NOMO-1 treated with DMSO at 0.1 percent for 48 hours (cell line): Measurements from ENCODE around the gene CTSA.
A peak's percentile ranks its signal among the peaks of the same experiment; 100 is the strongest.

Experiments
- DNase-seq: peaks from one replicate; lab custom pipeline; 2025; ENCODE audit not compliant: unreplicated experiment; lab: John Stamatoyannopoulos, UW

Gene CTSA

DNA sequence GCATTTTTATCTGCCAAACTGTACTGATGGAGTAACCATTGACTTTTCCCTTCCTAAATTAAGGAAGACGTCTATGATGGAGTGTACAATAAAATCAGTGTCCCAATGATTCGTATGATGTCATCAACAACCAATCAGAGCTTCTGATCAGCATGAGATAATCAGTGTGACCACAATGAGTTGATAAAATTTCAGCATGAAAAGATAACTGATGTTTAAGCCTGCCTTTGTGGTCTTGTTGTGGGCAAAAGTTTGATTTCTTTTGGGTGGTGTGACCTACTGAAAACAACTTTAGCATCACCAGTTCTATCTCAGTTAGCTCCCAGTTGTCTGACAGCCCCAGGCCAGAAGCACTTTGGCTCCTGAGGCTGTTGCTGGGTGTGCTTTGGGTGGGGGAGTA lies 46.6 kb downstream of the CTSA start:
- DNase-seq, result no peak

DNA sequence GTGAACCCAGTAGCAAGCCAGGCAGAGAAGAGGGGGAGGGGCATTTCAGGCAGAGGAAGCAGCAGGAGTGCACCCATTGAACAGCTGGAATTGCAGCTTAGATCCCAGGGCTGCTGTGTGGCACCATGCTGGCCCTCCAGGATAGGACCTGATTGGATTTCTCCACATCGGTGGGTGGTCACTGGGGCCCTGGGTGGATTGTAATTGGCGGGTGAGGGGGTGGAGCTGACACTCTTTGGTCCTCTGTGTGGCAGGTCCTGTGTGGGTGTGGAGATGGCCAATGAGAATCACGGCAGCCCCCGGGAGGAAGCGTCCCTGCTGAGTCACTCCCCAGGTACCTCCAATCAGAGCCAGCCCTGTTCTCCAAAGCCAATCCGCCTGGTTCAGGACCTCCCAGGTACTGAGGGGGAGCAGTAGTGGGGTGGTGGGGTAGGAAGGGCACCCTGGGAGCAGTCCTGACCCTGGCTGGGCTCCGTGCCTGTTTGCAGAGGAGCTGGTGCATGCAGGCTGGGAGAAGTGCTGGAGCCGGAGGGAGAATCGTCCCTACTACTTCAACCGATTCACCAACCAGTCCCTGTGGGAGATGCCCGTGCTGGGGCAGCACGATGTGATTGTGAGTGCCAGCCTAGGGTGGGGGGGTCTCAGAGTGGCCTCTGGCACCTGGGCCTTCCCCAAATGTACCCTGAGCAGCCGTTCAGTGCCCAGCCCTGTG lies 47.7 kb downstream of the CTSA start:
- DNase-seq, result no peak

DNA sequence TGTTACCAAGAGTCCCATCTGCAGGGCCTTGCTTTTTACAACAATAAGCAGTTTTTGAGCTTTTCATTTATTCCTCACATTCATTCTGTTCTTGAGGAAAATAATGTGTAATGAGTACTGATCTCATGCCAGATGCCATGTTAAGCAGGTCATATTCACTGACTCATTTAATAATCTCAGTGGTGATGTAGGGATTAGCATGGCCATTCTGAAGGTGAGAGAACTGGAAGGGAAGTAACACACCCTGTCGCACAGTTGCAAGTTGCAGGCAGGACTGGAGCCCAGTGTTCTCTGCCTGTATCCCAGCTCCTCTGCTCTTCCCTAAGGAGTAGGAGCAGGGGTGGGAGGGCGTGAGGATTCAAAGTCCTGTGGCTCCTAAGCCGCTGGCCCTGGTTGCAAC lies 48.9 kb downstream of the CTSA start:
- DNase-seq, result no peak

DNA sequence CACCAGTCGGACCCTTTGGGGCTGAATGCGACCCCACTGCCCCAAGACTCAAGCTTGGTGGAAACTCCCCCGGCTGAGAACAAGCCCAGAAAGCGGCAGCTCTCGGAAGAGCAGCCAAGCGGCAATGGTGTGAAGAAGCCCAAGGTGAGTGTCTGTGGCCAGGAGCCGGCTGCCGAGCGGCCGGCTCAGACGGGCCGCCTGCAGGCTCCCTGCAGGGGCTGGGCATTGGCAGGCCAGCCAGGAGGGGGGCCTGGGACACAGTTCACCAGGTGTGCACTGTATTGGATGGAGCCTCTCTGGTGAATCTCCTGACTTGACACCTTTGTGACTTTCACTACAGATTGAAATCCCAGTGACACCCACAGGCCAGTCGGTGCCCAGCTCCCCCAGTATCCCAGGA lies 49.3 kb downstream of the CTSA start:
- DNase-seq, result no peak

DNA sequence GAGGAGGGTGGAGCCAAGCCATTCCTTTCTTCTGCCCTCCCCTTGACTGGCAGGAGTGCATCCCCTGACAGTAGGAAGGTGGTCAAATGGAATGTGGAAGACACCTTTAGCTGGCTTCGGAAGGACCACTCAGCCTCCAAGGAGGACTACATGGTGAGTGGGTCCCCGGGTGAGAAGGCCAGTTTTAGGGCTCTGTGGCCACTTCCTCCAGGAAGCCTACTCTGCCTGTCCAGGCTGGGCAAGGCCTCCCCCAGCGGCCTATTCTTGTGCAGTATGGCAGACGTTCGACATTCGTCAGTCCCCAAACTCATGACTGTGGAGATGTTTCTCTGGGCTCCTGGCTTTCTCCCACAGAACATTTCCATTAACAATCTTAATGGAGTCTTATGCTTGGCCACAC lies 52.5 kb downstream of the CTSA start:
- DNase-seq, result no peak

DNA sequence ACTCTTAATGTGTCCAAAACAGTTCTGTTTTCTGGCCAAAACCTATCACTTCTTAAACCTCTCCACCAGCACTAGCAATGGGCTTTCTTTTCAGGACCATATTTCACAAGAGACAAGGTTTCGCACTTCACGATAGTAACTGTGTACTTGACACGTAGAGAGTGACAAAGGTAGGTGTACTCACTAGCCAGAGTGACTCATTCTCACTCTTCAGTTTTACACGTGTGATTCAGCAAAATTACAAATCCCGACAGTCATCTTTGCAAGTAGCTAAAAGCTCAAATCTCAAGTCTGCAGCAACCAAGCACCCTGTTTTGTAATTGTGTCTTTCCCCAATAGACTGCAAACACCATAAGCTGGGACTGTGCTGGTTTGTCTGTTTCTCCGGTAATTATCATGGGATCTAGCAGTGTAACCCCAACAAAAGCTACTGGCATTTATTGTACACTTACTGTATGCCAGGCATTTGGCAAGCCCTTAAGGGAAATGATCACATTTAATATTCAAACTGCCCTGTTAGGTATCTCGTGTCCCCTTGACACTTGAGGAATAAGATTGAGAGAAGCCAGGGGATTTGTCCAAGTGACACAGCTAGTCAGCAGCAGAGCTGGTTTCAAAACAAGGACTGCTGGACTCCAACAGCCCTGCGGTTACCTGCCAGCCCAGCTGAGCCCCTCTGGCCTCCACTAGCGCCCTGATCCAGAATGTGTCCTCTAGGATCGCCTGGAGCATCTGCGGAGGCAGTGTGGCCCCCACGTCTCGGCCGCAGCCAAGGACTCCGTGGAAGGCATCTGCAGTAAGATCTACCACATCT lies 53.2 kb downstream of the CTSA start:
- DNase-seq, result peak; percentile 81

DNA sequence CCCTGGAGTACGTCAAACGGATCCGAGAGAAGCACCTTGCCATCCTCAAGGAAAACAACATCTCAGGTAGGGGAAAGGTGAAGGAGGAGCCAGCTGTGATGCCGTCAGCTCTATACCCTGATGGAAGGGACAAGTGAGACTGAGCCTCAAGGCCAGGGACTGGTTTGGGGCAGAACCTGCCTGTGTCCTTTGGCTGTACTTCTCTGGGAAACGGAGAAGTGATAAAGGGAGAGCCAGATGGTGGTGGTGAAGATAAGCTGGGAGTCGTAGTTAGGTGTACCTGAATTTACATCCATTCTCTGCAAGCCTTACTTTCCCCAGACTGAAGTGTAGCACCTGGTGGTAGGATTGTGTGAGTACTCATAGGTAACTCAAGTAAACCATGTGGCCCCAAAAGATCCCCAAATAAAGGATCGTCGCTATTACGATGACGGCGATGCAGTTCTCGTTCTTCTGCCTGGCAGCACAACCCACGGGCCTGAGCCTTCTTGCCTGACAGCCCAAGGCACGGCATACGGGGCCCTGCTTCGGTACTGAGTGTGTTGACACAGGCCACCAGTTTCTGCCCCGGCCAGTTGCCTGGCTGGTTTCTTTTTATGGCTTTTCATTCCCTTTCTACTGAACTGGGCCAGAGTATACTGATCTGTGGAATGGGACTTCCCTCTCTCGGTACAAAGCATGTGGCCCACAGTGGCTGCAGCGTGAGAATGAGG lies 54.0 kb downstream of the CTSA start:
- no peak for DNase-seq

DNA sequence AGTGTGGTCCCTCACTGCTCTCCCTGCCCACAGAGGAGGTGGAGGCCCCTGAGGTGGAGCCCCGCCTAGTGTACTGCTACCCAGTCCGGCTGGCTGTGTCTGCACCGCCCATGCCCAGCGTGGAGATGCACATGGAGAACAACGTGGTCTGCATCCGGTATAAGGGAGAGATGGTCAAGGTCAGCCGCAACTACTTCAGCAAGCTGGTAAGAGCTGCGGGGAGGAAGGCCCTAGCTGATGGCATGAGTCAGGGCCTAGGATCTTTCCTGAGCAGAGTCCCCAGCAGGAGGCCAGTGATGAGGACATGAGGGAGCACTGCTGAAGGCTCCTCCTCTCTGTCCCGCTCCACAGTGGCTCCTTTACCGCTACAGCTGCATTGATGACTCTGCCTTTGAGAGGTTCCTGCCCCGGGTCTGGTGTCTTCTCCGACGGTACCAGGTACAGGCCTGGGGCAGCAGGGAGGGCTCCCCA lies 54.6 kb downstream of the CTSA start:
- DNase-seq, result peak; percentile 65

DNA sequence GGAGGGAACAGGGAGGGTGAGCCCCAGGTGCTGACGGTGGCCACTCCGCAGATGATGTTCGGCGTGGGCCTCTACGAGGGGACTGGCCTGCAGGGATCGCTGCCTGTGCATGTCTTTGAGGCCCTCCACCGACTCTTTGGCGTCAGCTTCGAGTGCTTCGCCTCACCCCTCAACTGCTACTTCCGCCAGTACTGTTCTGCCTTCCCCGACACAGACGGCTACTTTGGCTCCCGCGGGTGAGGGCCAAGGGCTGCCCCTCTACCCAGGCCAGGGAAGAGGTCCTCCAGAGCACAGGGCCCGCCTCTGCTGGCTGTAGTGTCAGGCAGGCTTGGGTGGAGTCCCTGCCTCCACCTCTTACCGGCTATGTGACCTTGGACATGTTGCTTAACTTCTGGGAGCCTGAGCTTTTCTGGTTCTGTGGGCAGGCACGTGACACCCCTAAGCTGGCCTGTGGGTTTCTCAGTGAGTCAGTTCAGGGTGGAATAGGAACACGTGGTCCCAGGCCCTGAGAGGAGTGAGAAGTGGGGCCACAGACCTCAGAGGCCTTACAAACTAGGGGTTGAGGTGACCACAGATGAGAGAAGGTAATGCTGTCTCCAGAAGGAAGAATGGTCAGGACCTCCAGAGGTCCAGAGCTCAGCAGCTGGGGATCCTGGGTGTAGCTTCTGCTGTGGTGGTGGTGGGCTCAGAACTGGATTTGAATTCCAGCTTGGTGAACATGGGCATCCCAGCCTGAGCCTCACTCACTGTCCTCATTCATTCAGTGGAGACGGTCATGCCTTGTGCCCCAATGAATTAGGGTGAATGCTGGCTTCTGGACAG lies 55.2 kb downstream of the CTSA start:
- peak; percentile 99 for DNase-seq

DNA sequence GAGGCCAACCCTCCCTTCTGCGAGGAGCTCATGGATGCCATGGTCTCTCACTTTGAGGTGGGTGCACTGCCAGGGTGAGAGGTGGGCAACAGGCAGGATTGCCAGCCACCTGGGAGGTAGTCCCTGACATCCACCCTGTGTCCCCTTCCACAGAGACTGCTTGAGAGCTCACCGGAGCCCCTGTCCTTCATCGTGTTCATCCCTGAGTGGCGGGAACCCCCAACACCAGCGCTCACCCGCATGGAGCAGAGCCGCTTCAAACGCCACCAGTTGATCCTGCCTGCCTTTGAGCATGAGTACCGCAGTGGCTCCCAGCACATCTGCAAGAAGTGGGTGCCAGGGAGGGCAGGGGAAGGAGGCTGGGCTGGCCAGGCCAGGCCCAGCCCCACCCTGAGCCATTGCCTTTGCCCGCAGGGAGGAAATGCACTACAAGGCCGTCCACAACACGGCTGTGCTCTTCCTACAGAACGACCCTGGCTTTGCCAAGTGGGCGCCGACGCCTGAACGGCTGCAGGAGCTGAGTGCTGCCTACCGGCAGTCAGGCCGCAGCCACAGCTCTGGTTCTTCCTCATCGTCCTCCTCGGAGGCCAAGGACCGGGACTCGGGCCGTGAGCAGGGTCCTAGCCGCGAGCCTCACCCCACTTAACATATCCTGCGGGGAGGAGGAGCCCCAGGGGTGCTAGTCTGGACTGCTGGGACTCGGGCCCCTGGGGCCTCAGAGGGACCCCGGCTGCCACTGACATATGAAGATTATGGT lies 56.2 kb downstream of the CTSA start:
- DNase-seq, result no peak

DNA sequence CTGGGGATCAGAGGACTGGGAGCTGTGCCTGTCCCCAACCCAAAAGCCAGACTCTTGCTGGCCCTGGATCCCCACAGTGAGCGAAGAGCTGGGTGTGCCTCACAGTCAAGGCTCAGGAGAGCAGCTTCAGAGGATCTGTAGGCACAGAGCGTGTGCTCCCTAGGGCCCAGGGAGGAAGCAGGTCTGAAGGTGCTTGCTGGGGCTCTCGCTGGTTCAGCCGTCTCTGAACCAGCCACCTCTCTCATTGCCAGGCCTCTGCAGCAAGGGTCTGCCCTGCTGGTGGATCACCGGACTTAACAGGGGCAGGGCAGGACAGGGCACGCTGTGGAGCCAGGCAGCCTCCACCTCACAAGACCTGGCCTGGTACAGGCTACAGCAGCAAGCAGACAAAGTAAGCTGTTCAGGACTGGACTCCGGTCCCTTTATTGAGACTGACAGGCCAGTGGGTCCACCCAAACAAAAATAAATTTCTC lies 57.2 kb downstream of the CTSA start:
- no peak for DNase-seq
